DND-41 (cell line): ENCODE results near the gene SNAPC2.

Experiments used
- EZH2 ChIP-seq: IDR thresholded peaks from 3 replicates; pipeline ENCODE4 v1.6.1; 2012; ENCODE audit warnings: borderline replicate concordance, low read depth, mild to moderate bottlenecking, moderate library complexity, low read length, inconsistent platforms; ENCODE audit not compliant: severe bottlenecking
- TF ChIP-seq, protein P1 (sequence below): IDR thresholded peaks from 2 replicates; pipeline ENCODE4 v1.5.1; 2012; ENCODE audit warnings: borderline replicate concordance, low read length, moderate library complexity, mild to moderate bottlenecking; ENCODE audit not compliant: poor library complexity, severe bottlenecking; ENCODE audit errors: extremely low read depth

DNA sequence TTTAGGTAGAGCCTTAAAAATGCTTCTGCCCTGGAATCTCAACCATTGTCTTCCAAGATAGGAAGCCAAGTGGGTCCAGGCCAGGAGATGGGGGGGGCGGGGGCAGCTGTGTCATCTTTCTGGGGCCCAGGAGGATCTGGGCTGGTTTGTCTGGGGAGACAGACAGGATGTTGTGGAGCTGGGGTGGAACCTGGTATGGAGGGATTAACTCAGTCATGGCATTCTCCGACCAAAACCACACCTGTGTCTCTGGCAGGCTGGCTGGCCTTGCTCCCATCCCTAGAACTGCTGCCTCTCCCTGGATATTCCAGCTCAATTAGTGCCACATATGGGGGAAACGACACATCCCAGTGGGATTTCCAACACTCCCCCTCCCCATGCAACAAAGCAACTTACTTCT, 19.2 kb upstream of the SNAPC2 start:
- TF ChIP-seq, protein P1, sequence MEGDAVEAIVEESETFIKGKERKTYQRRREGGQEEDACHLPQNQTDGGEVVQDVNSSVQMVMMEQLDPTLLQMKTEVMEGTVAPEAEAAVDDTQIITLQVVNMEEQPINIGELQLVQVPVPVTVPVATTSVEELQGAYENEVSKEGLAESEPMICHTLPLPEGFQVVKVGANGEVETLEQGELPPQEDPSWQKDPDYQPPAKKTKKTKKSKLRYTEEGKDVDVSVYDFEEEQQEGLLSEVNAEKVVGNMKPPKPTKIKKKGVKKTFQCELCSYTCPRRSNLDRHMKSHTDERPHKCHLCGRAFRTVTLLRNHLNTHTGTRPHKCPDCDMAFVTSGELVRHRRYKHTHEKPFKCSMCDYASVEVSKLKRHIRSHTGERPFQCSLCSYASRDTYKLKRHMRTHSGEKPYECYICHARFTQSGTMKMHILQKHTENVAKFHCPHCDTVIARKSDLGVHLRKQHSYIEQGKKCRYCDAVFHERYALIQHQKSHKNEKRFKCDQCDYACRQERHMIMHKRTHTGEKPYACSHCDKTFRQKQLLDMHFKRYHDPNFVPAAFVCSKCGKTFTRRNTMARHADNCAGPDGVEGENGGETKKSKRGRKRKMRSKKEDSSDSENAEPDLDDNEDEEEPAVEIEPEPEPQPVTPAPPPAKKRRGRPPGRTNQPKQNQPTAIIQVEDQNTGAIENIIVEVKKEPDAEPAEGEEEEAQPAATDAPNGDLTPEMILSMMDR = no peak
- no peak for TF ChIP-seq EZH2
